NOMO-1 (cell line): ENCODE results near the gene PCSK6.
"Not testable (repeated sequence)": the region's sequence is repeated elsewhere in the genome, so short reads cannot be mapped to it uniquely, and the experiment has no call there.

Source experiments
- DNase-seq, 2 experiments: peaks; one replicate each; lab custom pipeline; 2025; ENCODE audit not compliant: unreplicated experiment in 2 of 2; lab: John Stamatoyannopoulos, UW

Gene PCSK6

DNA sequence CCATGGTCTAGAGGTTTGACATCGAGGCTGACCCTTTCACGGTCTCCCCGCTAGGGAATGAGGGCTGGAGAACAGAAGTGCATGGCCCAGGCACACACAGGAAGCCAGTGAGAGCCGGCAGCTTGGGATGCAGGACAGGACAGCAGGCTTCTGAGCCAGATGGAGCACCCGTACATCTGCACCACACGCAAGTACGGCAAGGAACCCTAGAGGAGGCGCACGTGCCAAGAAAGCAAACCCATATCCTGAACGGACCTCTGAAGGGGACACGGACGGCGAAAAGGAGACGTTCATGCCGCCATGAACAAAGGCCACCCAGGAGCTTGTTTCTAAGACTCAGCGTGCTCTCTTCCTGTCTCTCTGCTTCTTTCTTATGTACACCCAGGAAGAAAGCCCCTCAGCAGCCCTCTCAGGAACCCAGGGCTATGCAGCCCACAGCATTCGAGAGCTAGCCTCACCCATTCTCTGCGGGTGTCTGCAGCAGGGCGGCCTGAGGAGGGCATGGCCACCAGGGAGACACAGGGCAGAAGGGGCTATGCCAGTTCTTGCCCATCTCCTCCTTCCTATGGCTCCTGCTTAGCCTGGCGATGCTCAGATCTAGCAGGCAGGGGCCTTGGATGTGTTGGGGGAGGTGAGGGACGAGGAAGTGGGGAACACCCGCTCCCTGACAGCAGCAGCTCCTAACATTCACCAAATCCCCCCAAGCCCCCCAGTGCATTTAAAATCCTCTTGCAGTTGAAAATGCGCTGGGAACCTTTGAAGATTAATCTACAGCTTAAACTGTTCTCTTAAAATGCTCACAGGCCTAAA lies 81.3 kb downstream of the PCSK6 start:
- no peak for DNase-seq

DNA sequence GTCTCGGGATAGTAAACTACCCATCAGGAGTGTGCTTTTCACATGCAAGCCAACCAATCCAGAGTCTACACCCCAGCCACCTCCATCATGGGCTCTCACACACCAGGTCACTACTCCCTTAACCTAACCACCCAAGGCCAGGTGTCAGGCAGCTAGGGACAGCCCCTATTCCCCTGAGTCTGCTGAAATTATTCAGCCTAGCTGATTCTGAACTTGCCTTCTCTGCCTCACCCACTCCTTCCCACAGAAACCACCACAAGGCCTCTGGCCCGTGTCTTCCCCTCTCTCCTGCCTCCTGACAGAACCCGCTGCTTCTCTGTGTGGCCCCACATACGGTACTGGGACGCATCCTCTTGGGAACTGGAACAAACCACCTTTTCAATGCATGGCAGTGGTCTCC lies 82.1 kb downstream of the PCSK6 start:
- no peak for DNase-seq

DNA sequence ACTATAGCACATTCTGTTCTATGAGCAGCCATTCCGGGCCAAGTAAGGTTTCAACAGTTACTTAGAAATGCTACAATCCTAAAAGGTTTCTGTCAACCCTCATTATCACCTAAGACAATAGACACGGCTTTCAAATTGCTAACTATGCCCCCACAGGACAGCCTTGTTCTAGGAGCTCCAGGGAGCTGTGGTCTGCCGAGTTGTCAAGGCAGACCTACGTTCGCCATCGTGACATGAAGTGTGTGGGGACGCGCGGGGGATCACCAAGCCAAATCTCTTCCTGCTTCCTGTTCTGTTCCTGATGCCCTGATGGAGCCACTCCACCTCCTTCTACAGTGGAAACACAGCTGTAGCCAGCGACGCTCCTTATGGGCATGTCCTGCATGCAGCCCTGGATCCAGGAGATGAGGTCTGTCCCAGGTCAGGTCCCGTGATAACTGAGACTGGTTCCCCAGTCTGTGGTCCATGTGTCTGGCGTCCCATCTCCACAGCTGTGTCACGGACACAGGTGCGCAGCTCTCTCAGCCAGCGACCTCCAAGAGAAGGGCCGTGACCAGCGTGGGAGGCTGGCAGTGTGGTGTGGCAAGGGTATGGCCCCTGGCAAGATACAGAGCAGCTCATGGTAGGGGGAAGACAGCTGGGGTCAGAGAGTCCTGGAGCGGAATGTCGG lies 82.8 kb downstream of the PCSK6 start:
- no peak for DNase-seq

DNA sequence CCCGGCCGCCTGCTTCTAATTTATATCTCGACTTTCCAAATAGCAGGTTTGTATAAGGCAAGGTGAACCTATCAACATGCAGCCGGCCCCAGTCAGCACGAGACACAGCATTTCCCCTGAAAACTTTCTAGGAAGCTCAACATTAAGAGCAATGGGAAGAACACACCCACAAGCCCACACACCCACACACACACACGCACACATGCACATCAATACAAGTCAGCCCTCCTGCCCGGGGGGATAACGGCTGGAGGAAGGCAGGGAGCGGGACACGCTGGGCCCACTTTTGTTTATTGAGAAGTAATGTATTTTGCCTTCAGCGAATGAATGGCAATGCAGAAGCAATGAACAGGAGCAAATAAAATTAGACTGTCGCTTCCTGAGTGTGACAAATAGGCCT lies 83.5 kb downstream of the PCSK6 start:
- DNase-seq, result no peak

DNA sequence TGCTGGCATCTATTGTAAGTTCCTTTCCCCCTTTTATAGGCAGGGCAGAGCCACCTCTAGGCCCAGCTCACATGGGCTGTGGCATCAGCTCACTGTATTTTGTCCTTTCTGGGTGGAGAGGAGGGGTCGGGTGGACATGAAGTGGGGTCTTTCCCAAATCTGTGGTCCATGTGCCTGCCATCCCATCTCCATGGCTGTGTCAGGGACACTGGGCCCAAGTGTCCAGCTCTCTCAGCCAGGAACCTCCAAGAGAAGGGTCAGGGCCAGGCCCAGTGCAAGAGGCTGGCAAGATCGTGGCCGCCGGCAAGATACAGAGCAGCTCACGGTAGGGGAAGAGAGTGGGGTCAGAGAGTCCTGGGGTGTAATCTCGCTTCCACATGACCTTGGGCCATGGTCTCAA lies 85.3 kb downstream of the PCSK6 start:
- DNase-seq, result no peak

DNA sequence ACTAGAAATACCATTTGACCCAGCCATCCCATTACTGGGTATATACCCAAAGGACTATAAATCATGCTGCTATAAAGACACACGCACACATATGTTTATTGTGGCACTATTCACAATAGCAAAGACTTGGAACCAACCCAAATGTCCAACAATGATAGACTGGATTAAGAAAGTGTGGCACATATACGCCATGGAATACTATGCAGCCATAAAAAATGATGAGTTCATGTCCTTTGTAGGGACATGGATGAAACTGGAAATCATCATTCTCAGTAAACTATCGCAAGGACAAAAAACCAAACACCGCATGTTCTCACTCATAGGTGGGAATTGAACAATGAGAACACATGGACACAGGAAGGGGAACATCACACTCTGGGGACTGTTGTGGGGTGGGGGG lies 86.6 kb downstream of the PCSK6 start:
- DNase-seq, result not testable (repeated sequence)

DNA sequence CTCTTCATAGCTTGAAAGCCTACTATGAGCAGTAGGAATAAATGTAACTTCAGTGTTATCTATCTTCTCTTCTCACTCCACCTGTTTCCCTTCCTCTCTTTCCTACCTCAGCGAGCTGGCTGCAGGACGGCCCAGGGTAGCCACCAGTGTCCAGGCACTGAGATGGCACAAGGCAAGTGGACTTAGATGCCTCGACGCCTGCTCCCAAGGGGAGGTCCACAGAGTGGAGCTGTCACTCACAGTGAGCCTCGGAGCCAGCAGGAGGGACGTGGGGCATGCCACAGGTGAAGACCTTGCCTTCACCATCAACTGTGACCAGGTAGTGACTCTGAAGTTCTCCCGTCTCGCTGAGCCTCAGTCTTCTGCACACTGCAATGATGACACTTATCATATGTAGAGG lies 88.2 kb downstream of the PCSK6 start:
- DNase-seq, result no peak

DNA sequence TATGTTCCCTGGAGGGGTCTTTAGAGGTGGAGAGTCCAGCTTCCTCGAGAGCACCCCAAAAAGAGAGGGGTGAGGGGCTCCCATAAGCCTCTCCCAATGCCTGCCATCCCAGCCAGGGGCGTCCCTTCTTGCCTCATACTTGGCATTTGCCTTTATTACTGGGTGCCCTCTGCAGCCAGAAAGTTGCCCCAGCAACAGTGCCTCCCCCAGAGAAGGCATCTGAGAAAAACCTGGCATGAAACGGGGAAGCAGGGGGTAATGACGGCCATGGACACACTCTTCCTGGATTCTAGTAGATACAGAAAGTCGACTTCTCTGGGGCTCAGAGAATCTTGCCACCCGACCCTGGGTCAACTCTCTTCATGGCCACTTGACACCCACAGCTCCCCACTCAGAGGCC lies 90.1 kb downstream of the PCSK6 start:
- DNase-seq, result no peak

DNA sequence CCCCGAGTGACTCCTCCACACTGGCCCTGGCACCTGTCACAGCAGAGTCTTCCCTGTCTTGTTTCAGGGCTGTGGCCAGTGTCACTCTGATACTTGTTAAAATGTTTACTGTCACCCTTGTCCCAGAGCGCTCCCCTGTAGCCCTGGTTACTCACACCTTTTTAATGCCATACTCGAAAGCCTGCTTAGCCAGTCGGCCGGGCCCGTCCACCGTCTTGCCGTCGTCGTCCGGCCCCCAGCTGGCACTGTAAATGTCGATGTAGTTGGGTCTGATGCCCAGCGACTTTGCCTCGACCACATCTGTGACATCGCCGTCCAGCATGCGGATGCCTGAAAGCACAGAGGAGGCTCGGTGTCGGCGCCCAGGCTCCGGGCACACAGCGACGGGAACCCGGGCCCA lies 91.3 kb downstream of the PCSK6 start:
- DNase-seq, result no peak

DNA sequence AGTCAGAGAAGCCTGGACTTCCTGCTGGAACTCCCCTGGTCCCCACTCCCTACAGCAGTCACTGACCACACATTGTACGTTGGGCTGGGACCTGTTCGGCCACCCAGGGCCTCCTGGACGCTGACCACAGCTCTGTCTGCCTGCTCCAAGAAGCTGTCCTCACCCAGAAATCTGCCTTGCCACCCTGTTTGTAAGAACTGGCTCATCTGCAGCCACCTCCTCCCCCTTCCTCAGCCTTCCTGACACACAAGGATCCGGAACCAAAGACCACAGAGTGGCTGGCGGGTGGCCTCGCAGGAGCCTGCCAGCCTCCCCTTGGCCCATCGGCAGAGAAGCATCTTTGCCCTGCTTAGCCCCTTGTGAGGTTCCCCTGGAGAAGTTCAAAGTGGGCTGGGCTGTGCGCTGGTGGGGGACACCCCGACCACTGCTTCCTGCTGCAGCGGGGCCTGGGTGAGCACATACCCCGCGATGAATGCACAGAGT lies 91.9 kb downstream of the PCSK6 start:
- DNase-seq, result no peak

DNA sequence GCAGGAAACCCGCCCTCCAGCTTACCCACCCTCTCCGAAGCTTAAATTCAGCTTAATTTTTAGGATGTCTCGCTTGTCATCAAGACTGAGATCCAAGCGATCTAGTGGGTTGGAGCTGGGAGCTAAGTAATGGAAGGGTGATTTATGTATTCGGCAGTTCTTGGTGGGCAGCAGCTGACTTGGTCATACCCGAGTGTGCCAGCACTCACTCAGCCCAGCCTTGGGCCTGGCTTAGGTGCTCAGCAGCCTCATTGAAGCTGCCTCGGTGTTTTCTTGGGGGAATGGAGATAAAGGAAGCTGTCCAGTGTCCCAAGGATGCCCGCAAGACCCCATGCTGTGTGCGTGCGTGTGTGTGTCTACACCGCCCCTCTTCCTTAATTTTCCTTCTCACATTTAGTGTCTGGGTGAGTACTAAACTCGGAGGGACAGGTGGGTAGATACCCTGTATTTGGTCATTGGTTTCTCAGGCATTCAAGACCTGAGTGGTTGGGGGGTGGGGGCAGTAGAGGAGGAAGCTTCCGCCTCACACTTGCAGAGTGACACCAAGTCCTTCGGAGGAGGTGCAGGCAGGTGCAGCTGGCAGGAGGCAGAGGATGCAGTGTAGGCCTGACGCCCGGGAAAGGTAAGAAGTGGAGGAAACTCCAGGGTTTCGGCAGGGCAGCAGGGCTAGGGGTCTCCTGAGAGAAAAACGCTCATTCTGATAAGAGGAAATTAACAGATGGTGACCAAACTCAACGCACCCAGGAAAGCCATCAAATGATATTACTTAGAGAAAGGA lies 92.8 kb downstream of the PCSK6 start:
- no peak for DNase-seq

DNA sequence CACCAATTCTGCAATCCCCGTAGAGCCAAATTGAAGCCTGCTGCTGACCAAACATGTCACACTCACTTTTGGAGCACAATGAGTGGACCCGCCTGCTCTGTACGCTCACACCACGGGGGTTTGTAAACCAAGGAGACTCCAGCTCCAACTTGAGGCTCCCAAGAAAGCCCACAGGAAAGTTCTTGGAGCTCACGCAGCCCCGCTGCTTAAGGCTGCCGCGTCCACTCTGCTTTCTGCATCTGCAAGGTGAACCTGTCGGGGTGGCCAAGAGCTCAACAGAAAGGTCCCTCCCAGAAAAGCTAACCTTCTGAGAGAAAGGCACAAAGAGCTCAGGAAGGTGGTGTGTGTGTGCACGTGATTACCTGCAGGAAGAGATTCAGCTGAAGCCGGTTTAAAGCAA lies 94.9 kb downstream of the PCSK6 start:
- no peak for DNase-seq

DNA sequence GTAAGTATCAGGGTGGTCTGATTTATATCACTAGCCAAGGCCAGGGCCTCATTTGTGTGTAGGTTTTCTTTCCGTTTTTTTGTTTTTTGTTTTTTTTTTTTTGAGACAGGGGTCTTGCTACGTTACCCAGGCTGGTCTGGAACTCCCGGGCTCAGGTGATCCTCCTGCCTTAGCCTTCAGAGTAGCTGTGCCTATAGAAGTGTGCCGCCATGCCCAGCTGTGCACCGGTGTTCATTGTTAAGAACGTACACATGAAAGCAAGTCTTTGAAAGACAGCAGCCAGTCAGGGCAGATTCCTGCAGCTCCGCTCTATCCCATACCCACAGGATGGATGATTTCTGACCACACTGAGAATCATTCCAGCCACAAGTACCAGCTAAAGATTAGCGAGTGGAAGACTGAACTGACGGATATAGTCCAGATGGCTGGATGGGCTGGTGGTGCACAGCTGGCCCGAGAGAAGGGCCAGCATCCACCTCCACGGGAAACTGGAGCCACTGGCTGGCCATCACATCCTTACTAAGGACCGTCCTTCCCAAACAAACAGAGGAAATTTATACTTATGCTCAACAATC lies 95.4 kb downstream of the PCSK6 start:
- no peak for DNase-seq

DNA sequence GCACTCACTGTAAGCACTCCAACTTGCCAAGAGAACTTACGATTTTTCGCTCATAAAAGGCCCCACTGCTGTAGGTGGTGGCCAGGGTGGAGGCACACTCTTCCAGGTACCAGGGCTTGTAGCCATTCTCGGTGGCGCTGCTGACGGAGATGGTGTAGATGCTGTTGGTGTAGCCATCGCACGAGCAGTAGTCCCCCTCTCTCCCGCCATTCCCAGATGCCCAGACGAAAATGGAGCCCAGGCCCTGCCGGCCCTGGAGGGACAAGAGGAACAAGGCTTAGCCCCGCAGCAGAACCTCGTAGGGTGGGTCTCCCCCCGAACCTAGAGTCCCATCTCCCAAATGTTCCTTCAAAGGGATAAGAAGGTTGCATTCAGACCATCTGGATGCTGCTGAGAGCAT lies 96.3 kb downstream of the PCSK6 start:
- no peak for DNase-seq

DNA sequence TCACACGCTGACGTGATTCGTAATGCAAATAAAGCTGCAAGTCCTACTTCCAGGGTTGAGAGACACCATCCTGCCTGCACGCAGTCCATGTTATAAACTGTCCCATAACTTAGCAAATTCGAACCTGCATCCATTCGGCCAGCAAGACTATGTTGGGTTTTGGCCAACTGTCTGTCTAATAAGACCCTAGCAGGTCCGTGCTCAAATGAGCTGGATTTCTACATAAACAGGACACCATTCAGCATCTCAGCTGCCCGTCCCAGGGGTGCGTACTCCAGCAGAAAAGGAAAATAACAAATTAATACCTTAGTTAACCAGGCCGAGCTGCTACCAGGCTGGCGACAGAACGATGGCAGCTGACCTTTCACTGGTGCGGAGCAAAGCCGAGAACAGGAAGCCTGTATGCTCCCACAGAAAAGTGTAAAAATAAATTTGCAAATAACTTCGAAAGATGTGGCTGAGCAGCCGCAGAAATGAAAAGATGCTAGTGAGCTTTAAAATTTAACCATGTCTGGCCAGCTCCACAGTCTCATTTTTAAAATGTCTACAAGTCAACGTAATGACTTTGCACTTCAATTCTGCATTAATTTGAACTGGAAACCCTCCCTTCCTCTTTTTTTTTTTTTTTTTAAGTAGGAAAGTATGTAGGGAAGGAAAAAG lies 97.4 kb downstream of the PCSK6 start:
- no peak for DNase-seq

DNA sequence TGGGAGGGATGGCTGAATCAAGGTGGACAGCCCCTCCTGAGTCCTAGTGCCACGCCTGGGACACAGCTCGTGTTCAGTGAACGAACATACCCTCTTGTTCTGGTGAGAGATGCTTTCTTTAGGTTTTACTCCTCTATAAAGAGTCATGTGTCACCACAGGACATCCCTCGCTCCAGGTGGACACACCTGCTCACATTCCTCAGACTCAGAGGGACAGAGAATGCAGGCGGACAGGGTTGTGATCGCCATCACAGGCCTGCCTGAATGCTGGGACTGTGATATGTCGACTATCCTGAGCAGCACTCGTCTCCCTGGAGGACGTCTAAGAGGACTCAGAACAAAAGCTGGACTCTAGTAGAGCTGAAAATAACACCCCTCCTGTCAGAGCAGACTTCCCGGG lies 98.1 kb downstream of the PCSK6 start:
- DNase-seq, result no peak

DNA sequence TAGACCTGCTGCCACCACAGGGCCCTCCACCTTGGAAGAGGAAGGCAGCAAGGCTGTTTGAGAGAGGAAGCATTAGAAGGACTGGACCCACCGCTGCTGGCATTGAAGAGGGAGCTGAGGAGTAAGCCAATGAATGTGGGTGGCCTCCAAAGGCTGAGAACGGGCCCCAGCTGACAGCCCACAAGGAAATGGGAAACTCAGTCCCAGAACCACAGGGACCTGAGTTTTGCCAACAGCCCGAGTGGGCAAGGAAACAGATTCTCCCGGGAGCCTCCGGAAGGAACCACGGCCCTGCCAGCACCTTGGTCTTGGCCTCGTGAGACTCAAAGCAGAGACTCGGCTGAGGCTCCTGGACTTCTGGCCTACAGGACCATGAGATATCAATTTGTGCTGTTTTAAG lies 99.0 kb downstream of the PCSK6 start:
- DNase-seq, result no peak

DNA sequence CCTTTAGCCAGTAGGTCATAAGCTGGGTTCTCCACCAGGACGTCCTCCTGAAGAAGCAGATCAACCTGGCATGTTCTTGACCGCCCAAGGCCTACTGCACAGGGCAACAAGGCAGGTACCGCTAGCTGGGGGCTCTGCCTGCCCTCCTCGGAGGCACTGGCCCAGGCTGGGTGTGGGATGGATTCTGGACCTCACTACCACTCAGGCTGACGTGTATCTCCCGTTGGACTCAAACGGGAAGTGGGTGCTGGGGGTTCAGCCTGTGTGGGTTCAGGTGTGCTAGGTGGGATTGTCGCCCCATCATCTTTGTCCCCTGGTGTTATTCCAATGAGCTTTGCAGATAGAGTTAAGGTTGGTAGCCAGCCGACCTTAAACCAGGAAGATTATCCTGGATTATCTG lies 99.4 kb downstream of the PCSK6 start:
- DNase-seq, result no peak

DNA sequence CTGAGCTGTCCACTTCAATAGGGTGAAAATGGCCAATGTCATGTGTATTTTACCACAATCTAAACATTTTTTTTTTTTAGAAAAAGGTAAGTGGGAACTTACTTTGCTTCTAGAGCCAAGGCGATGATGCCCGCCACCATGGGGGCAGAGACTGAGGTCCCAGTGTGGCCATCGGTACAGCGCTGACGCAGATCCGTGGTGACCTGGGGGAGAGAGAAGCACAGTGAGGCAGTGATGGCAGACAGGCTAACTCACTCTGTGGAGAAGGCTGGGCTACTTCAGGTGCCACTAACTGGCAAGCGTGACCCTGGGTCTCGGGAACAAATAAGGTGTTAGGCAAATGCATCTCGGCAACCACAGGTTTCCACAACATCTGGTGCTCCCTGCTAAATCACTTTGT lies 100.1 kb downstream of the PCSK6 start:
- no peak for DNase-seq

DNA sequence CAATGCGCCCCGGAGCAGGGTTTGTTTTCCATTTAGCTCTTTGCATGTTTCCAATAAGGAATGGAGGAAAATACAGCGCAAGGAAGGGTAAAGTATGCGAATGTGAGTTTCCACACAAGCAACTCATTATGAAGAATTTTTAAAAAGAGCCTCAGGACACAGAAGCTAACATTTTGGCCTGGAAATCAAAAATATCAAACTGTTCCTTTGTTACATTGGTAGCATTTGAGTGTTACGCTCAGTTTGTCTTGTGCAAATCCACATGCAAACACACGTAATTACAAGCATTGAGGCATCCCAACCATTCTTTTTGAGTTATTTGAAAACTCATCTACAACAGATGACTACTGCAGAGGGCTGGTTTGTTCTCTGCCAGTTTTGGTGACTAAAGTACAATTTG lies 101.5 kb downstream of the PCSK6 start:
- DNase-seq, result no peak

DNA sequence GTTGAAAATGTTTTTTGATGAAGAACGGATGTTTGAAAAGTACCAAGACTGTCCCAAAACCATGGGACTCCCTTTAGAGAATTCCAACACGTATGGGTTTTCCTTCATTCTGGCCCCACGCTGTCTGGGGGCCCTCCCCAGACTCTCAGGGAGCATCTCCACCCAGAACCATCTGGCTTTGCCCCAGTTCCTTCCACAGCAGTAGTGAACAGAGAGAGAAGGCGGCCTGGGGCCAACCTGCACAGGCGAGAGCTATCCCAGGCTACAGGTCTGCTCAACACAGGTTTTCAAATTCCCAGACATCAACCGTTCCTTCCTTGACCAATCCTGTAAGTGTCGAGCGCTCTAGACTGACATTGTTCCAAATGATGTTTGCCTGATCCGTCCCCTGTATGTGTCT lies 101.9 kb downstream of the PCSK6 start:
- DNase-seq, result no peak
